ENCODE measurements around the gene A1CF.

- TF ChIP-seq CTCF (IDR thresholded peaks at IDR 0.05; ENCODE audit: low read depth, low read length, poor library complexity, severe bottlenecking) (no peak), EZH2phosphoT487 (IDR thresholded peaks at IDR 0.05; ENCODE audit: borderline replicate concordance, low read length) (no peak)
These were observed 55.4 kb downstream of the A1CF start for GRCh38 chr10:50830066-50830465.

All from DOHH2 (cell line).